GM18868 (cell line): Measurements from ENCODE around the gene TMEM271.

Experiments
- ATAC-seq: cut with Tn5 transposase; IDR thresholded peaks from one replicate; pipeline ENCODE4 v1.9.1; 2021; ENCODE audit warnings: mild to moderate bottlenecking, moderate library complexity; ENCODE audit not compliant: unreplicated experiment

The TMEM271 gene, protein sequence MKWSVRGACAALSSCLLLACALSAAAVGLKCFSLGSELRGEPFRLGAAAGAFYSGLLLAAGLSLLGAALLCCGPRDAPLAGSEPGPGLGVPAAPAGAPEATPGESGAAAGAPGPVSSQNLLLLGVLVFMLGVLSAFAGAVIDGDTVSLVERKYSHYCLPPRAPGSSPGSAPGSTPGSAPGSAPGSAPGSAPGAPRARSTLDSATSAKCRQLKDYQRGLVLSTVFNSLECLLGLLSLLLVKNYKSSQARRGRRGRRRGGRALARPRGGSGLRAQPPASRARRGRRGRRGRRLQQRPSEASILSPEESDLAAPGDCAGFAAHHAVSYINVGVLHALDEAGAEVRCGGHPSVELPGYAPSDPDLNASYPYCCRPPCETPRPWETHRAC

GRCh38 chr4:576245-576821, at the start of gene TMEM271:
TMEM271 (minus strand) TSS chr4:576295; CDS start chr4:576062, 233 bp downstream.
- no peak for ATAC-seq

GRCh38 chr4:625631-626161, 49.6 kb upstream of the TMEM271 start:
- no peak for ATAC-seq

- ATAC-seq = no peak
These were observed 48.9 kb upstream of the TMEM271 start, which contains the start of gene PDE6B for GRCh38 chr4:624705-625590. PDE6B (plus strand) TSS chr4:625573; CDS start chr4:625627, 54 bp downstream.

DNA sequence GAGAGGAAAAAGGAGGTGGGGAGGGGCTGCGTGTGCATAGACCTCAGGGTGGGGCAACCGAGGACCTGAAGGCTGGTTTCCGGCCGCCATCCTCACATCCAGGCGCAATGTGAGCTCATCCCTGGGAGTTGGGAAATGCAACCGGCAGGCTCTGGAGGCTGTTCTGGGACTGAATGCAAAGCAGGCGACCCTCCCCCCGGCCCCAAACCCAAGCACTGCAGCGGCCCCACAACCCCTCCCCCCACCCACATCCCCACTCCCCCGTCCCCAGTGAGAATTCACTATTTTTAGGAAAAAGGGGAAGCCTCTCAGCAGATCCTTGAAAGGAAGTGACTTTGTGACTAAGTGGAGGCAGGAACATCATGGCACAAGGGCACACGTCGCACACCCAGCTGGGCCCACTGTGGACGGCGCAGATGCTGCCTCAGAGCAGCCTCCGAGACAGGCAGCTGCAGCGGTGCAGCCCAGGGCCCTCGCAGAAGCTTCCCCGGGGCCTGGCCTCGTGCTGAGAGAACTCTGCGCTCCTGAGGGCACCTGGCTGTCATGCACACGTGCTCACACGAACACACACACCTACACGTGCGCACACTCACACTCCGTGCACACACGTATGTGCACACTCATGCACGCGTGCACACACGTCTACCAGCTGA, 47.9 kb upstream of the TMEM271 start:
- no peak for ATAC-seq

GRCh38 chr4:622996-623913, 47.2 kb upstream of the TMEM271 start:
- no peak for ATAC-seq

- no peak for ATAC-seq
These were observed 46.2 kb upstream of the TMEM271 start for GRCh38 chr4:622071-622995.

DNA sequence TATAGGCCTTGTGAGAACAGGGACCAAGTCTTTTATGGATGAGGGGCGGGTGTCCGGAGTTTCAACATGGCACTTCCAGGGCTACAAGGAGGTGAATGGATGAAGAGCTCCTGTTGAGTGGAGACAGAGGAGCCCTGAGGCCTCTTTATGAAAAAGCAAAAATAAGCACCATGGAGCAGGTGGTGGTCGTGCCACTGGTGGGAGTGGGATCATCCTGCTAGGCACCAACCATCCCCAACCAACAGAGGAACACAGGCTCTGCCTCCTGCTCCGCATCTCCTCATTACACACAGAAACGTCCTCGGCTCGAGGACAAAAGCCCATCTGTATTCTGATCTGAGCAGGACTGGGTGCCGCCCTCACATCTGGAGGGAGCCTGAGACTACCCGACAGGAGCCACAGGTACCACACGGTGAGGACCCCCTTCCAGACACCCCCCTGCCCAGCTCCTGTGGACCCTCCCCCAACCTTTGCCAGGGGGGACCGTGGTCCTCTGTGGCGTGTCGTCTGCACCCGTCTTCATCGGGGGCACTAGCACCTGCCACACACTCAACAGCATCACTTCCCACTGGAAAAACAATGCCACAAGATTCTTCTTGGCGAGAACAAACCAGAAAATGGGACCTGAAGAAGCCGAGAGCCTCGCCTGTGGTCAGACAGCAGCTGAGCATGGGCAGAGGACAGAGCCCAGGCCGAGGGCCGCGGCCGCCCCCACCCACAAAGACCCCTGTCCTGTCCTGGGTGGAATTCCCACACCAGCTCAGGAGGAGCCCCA, 45.4 kb upstream of the TMEM271 start:
- no peak for ATAC-seq

DNA sequence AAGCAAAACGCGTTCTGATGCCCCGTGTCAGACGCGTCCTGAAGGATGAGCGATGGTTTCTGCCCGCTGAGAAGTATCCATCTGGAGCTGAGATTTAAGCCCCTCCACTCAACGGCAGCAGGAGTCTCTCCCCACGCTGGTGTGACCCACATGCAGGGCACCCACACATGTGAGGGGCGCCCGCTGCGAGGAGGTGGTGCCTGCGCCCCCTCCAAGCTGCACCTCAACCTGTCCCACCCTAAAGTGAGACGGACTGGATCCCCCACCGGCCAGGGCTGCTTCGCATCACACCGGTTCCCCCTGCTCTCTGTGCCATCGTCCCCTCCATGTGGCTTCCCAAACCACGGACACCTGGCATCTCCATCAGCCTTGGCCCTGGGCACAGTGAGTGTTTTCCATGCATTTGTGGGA, 44.8 kb upstream of the TMEM271 start:
- ATAC-seq = no peak

GRCh38 chr4:620201-620600, 44.1 kb upstream of the TMEM271 start:
- ATAC-seq = no peak

DNA sequence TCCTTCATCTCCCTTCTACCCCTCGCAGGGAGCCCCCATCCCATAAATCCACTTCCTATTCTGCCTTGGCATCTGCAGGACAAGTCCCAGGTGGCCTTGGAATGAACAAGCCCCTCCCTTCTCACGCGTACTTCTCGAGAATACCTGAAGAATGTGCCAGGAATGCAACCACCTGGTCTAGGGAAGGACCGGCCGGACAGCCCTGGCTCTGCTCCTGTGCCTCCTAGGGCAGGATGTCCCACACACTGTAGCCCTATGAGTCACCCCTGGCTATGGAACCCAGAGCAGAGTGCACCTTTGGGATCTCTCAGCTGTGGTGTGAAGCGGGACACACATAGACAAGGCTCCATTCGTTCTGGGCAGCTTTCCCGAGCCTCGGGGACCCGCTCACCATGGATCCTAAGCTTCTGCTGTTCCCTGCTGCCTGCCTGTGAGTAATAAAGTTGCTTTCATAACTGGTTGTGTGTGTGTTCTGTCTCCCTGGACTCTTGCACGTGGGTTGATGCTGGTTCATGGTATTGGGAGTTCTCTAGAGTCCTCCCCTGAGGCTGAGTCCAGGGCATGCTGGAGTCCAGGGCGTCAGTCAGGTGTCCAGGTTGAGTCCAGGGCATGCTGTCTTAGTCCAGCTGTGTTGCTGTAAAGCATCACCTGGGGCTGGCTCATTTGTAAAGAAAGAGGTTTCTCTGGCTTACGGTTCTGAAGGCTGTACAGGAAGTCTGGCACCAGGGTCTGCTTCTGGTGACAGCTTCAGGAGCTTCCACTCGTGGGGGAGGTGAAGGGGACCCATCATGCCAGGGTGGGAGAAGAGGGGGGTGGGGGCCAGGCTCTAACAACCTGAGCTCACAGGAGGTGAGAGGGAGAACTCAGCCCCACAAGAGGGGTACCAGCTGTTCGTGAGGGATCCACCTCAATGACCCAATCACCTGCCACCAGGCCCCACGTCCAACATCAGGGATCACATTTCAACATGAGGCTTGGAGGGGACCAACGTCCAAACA, 41.8 kb upstream of the TMEM271 start:
- ATAC-seq = no peak

GRCh38 chr4:616911-617643, 41.0 kb upstream of the TMEM271 start:
- no peak for ATAC-seq

GRCh38 chr4:616091-616490, 40.0 kb upstream of the TMEM271 start:
- ATAC-seq = no peak

DNA sequence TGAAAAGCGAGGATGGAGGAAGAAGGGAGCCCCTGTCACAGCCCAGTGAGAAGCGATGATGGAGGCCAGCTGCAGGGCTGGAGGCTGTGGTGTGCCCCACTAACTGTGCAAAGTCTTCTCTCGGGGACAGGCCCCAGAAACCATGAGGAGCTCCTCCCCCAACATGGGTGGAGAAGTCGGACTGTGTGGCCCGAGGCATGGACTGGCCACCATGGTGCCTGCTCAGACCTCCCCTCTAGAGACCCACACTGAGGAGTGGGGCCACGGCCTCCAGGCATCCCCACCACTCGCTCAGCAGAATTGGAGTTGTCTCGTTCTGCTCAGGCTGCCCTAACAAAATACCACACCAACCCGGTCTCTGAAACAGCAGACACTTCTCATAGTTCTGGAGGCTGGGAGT, 37.0 kb upstream of the TMEM271 start:
- no peak for ATAC-seq

- no peak for ATAC-seq
These were observed 36.6 kb upstream of the TMEM271 start for GRCh38 chr4:612749-613125.

DNA sequence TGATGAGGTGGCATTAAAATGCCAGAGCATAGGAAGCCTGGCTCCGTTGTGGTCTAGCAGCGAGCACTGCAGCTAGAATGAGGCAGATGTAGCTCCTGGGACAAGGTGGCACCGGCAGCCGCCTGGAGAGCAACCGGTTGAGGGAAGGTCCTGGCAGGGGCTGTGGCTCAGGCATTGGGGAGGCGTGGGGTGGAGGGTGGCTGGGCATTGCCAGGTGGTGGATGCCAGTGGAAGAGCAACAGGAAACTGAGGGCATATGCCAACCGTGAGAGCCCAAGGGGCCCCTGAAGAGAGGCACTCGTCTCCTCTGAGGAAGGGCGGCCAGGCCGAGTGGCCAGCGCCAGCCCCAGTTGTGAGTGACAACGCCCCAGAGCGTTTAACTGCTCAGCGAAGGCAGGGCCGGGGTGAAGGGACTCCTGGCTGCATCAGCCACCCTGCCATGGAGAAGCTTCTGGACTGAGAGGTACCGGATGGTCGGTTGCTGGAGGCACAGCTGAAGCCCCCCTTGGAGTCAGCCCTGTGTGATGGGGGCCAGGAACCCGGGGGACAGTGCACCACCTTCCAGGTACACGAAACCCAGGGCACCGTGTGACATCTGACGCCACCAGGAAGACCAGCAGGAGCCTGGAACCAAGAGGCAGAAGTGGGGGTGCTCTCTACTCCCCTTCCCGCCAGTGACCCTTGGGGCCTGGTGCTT, 36.1 kb upstream of the TMEM271 start:
- no peak for ATAC-seq
